22Rv1 (cell line): Measurements from ENCODE around the gene MBNL3.
A peak's percentile ranks its signal among the peaks of the same experiment; 100 is the strongest.

ENCODE experiments used
- CTCF ChIP-seq: fragments of 450-650 bp; IDR thresholded peaks from 2 replicates; pipeline ENCODE4 v1.5.1; 2017; ENCODE audit warnings: mild to moderate bottlenecking
- ZFX ChIP-seq: fragments of 450-650 bp; IDR thresholded peaks from 2 replicates; pipeline ENCODE4 v1.6.1; 2017; ENCODE audit warnings: antibody characterized with exemption, borderline replicate concordance

- peak; percentile 52 for TF ChIP-seq CTCF
- TF ChIP-seq ZFX: no peak
Measured at GRCh38 chrX:132463411-132463810, 25.4 kb downstream of the MBNL3 start.
